ENCODE results near the gene SLC12A1. TPM values are rescaled to one million over a fixed set of nuclear protein-coding genes. Genes with fewer than 3 reads are reported as not detected.

Gene SLC12A1
- polyA plus RNA-seq, 3 donors, result not detected

DNA sequence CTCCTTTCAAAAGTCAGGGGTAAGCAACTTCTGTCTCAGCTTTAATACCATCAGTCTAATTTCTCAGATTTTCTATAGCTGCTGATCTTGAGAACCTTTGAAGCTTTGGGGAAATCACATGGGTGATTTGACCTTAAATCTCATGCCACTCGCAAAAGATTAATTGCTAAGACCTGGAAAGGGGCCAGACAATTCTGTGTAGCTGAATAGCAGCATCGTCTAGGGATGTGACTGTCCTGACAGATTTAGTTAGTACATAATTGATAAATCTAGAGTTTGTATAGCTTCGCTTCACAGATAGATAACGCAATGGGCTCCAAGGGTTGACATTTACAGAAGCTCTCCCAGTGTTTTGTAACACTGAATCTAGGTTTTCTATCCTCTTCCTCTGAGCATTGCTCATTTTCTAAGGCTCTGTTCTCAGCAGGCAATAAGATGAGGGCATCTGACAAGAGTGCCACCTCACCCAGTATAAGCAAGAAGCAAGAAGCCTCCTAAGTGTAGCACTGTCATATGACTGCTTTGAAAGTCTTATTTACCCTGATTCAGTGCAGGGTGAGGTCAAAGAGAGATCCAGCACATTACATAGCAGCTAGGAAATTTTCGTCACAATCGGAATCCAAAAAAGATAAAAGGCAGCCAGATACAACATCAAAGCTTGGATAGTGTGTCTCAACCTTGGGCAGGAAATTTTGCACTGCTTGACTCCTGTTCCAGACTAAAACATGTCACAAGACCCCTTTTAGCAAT lies 77.5 kb downstream of the SLC12A1 start:
- no peak overlapping the region for H3K4me3 ChIP-seq (replicated peaks in 1 of 3; ENCODE audit: low read depth in 2 of 3, low read length in 3 of 3)
- Mint-ChIP-seq H3K4me3 (no peak overlapping the region), H3K4me1 (peaks cover 5% of the 10 kb centered on the region), H3K27ac (no peak overlapping the region), H3K27me3 (ENCODE audit: low read depth in 3 of 3) (peaks cover 3 to 6% (median 5%) of the 10 kb centered on the region in 3 donors), H3K36me3 (no peaks in the 10 kb centered on the region), H3K9me3 (no peaks in the 10 kb centered on the region)
- H3K4me2 ChIP-seq (replicated peaks; ENCODE audit: extremely low read depth, low read length, poor library complexity, severe bottlenecking), result no peak overlapping the region
- H2AFZ ChIP-seq (ENCODE audit: insufficient read depth, low read depth, low read length, poor library complexity, severe bottlenecking), result no peak overlapping the region
- no peaks in the 10 kb centered on the region for H3K9me3 ChIP-seq (replicated peaks in 1 of 2; ENCODE audit: control insufficient read depth in 1 of 2, insufficient read depth in 1 of 2, low read length in 2 of 2)
- TF ChIP-seq CTCF (IDR thresholded peaks at IDR 0.05), result no peak
- H3K9ac ChIP-seq (ENCODE audit: insufficient read depth, low read length, poor library complexity, severe bottlenecking), result no peak overlapping the region
- DNase-seq, result no peak
- intact Hi-C loops (cut with micrococcal nuclease), result loop anchor here in 1 of 2 donors (10.0 kb wide), 2 partner anchors 1089 to 1969 kb away; no protein-coding TSS in a partner anchor
- H3K36me3 ChIP-seq (replicated peaks in 1 of 2; ENCODE audit: control insufficient read depth in 1 of 2, insufficient read depth in 2 of 2, low read length in 2 of 2), result no peaks in the 10 kb centered on the region
- 80% methylated on average over 5 of the region's 6 CpGs for WGBS (ENCODE audit: insufficient coverage)
- no peak overlapping the region for H3K27ac ChIP-seq (ENCODE audit: low read depth in 1 of 2, low read length in 2 of 2)
- H4K20me1 ChIP-seq (ENCODE audit: insufficient read depth, low read length), result no peaks in the 10 kb centered on the region
- H3K4me1 ChIP-seq (ENCODE audit: control insufficient read depth in 1 of 2, insufficient read depth in 2 of 2, low read length in 2 of 2), result no peaks in the 10 kb centered on the region
- H3K79me2 ChIP-seq (ENCODE audit: insufficient read depth, low read length), result no peaks in the 10 kb centered on the region
- H3K27me3 ChIP-seq (ENCODE audit: control insufficient read depth in 2 of 2, insufficient read depth in 2 of 2, low read length in 2 of 2), result no peaks in the 10 kb centered on the region

DNA sequence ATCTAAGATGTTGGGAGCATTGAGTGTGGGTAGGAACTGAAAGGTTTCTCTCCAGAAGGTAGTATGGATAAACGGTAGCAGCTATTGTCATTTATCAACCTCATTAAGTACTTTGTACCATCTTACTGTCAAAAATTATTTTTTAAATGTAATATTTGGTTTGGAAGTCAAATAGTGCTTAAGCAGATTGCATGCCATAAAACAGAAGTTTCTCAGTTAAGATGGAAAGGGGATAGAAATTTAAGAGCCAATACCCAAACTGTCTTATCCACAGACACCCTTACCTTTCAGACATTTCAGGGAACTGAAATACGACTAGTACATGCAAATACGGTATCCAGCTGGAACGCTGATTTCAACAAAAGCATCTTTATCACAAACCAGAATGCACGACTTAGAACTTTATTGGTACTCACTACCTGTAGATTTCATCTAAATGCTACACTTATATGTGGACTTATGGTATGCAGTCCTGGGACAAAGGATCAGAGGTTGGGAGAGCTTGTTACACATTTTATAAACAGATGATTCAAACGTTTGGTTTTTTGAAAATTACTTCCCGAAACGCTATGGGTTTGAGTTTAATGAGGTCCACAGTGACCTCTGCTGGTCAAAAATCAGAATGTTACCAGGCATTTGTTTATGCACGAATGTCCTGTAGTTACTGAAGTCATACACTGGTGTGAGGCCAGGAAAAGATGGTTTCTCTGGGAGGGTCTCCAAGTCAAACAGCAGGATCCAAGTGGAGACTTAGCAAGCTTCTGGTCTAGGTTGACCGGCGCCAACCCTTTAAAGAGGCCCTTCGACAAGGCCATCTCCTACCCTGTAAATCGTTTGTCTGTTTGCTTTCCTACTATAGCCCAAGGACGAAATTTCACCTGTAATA lies 79.5 kb downstream of the SLC12A1 start:
- peak; percentile 38 to 60 (median 54) for DNase-seq
- H3K4me3 Mint-ChIP-seq, result no peak overlapping the region
- H3K4me1 Mint-ChIP-seq, result peaks cover 5% of the 10 kb centered on the region
- Histone ChIP-seq H3K27ac (ENCODE audit: low read depth in 1 of 2, low read length in 2 of 2) (no peak overlapping the region), H3K79me2 (ENCODE audit: insufficient read depth, low read length) (no peaks in the 10 kb centered on the region), H3K36me3 (replicated peaks in 1 of 2; ENCODE audit: control insufficient read depth in 1 of 2, insufficient read depth in 2 of 2, low read length in 2 of 2) (no peaks in the 10 kb centered on the region), H3K4me3 (replicated peaks in 1 of 3; ENCODE audit: low read depth in 2 of 3, low read length in 3 of 3) (no peak overlapping the region), H2AFZ (ENCODE audit: insufficient read depth, low read depth, low read length, poor library complexity, severe bottlenecking) (no peak overlapping the region), H3K9me3 (replicated peaks in 1 of 2; ENCODE audit: control insufficient read depth in 1 of 2, insufficient read depth in 1 of 2, low read length in 2 of 2) (no peaks in the 10 kb centered on the region), H3K4me1 (ENCODE audit: control insufficient read depth in 1 of 2, insufficient read depth in 2 of 2, low read length in 2 of 2) (no peaks in the 10 kb centered on the region), H3K4me2 (replicated peaks; ENCODE audit: extremely low read depth, low read length, poor library complexity, severe bottlenecking) (peak overlapping the region; percentile 12), H3K27me3 (ENCODE audit: control insufficient read depth in 2 of 2, insufficient read depth in 2 of 2, low read length in 2 of 2) (no peaks in the 10 kb centered on the region), H4K20me1 (ENCODE audit: insufficient read depth, low read length) (no peaks in the 10 kb centered on the region), H3K9ac (ENCODE audit: insufficient read depth, low read length, poor library complexity, severe bottlenecking) (no peak overlapping the region)
- peak; percentile 79 for TF ChIP-seq CTCF (IDR thresholded peaks at IDR 0.05)
- H3K27ac Mint-ChIP-seq, result no peak overlapping the region
- H3K9me3 Mint-ChIP-seq, result no peaks in the 10 kb centered on the region
- no peaks in the 10 kb centered on the region for H3K36me3 Mint-ChIP-seq
- intact Hi-C loops (cut with micrococcal nuclease), result loop anchor here in 1 of 2 donors (10.0 kb wide), 2 partner anchors 1091 to 1971 kb away; no protein-coding TSS in a partner anchor
- peaks cover under 1 to 6% (median 5%) of the 10 kb centered on the region in 3 donors for H3K27me3 Mint-ChIP-seq (ENCODE audit: low read depth in 3 of 3)
- no CpG with 5 or more reads among the region's 14 CpGs for WGBS (ENCODE audit: insufficient coverage)

Data from CD14-positive monocyte (primary cell).